ENCODE results near the gene DNLZ. TPM values are rescaled to one million over a fixed set of nuclear protein-coding genes. Genes with fewer than 3 reads are reported as not detected.

DNLZ gene
- total and polyA plus RNA-seq, 4 donors, result 2.0 to 7.1 (median 4.5) TPM

GRCh38 chr9:136338511-136338910 lies 25.0 kb downstream of the DNLZ start (continued):
- TF ChIP-seq SP1 (IDR thresholded peaks at IDR 0.05) (no peak), HNF4A (conservative IDR thresholded peaks at IDR 0.05) (no peak), FOXA1 (IDR thresholded peaks at IDR 0.05) (no peak), FOXA2 (IDR thresholded peaks at IDR 0.05) (no peak), JUND (IDR thresholded peaks at IDR 0.05) (no peak), CTCF (IDR thresholded peaks at IDR 0.05; ENCODE audit: low read depth, low read length, missing input control) (no peak), ATF3 (IDR thresholded peaks at IDR 0.05) (no peak), YY1 (IDR thresholded peaks at IDR 0.05) (no peak)

GRCh38 chr9:136337416-136338395 lies 25.8 kb downstream of the DNLZ start:
- Histone ChIP-seq H3K9ac (ENCODE audit: low read depth in 1 of 2, low read length in 2 of 2) (no peak overlapping the region), H3K4me3 (ENCODE audit: low read depth in 1 of 3, low read length in 3 of 3) (no peak overlapping the region), H3K27ac (ENCODE audit: low read depth in 1 of 2, low read length in 2 of 2) (no peak overlapping the region), H3K9me3 (ENCODE audit: control insufficient read depth in 4 of 4, low read length in 3 of 4) (no peaks in the 10 kb centered on the region), H3K27me3 (ENCODE audit: control insufficient read depth in 4 of 4, insufficient read depth in 4 of 4, low read length in 3 of 4) (no peaks in the 10 kb centered on the region), H3K4me1 (ENCODE audit: control insufficient read depth in 4 of 4, insufficient read depth in 4 of 4, low read length in 3 of 4) (peaks cover 0 to 4% (median 3%) of the 10 kb centered on the region in 4 donors), H3K36me3 (ENCODE audit: control insufficient read depth in 4 of 4, insufficient read depth in 3 of 4, low read depth in 1 of 4, low read length in 3 of 4) (no peaks in the 10 kb centered on the region)
- TF ChIP-seq GABPA (IDR thresholded peaks at IDR 0.05 in 1 of 2, conservative IDR thresholded peaks at IDR 0.05 in 1 of 2) (no peak), JUND (IDR thresholded peaks at IDR 0.05) (no peak), ZBTB33 (IDR thresholded peaks at IDR 0.05) (no peak), REST (IDR thresholded peaks at IDR 0.05) (no peak), ATF3 (IDR thresholded peaks at IDR 0.05) (no peak), HNF4A (conservative IDR thresholded peaks at IDR 0.05) (no peak), RXRA (IDR thresholded peaks at IDR 0.05) (no peak), SP1 (IDR thresholded peaks at IDR 0.05) (no peak), TAF1 (conservative IDR thresholded peaks at IDR 0.05) (no peak), CTCF (IDR thresholded peaks at IDR 0.05; ENCODE audit: low read depth, low read length, missing input control) (no peak), FOXA1 (IDR thresholded peaks at IDR 0.05) (no peak), RAD21 (IDR thresholded peaks at IDR 0.05) (no peak), YY1 (IDR thresholded peaks at IDR 0.05) (no peak), EGR1 (IDR thresholded peaks at IDR 0.05; ENCODE audit: low read depth in 2 of 2) (no peak), FOXA2 (IDR thresholded peaks at IDR 0.05) (no peak), MAX (IDR thresholded peaks at IDR 0.05) (no peak), NR2F2 (IDR thresholded peaks at IDR 0.05) (no peak), HNF4G (IDR thresholded peaks at IDR 0.05) (no peak)
- 88% methylated on average over 43 of the region's 43 CpGs for WGBS
- no peak for DNase-seq (ENCODE audit: low spot score)
